K562 (cell line): ENCODE measurements around the gene LMNB1. TPM values are rescaled to one million over a fixed set of nuclear protein-coding genes. Genes with fewer than 3 reads are reported as not detected.
A peak's percentile ranks its signal among the peaks of the same experiment; 100 is the strongest.

ENCODE experiments used
- ATAC-seq: fragments of 200-7000 bp; cut with Tn5 transposase; 3 replicates; pipeline ENCODE4 v1.9.1; 2020; ENCODE audit warnings: moderate library complexity
- BruUV-seq: library from RNA; stranded (reverse); fragments of 400-500 nt; replicated peaks from 2 replicates; lab custom pipeline; 2021; lab: Mats Ljungman, UMichigan
- CTCF ChIA-PET: fragments of 300-600 bp; formaldehyde crosslinking; extraction: SDS; loops from one replicate; lab custom pipeline; 2021; ENCODE audit warnings: low intra/inter-chr PET ratio; lab: Yijun Ruan, JAX
- POLR2A ChIA-PET: fragments of 300-600, 350-650 bp; sonication (Branson Sonifier 250); formaldehyde crosslinking; extraction: SDS; loops from one replicate; lab custom pipeline; 2021; ENCODE audit warnings: antibody characterized with exemption, inconsistent platforms; lab: Yijun Ruan, JAX
- DNase-seq, 4 experiments: peaks; one replicate each; pipeline versions ENCODE4 v3.0.0 to v3.0.0-alpha.2; 2011 to 2018; ENCODE audit warnings: low spot score in 3 of 4, mixed read lengths in 3 of 4; ENCODE audit errors: extremely low read depth in 1 of 4
- FAIRE-seq: peaks from 2 replicates; lab custom pipeline; 2011; peaks lifted over from hg19 to GRCh38; lab: Jason Lieb, UNC
- H2AFZ ChIP-seq: 2 replicates; pipeline ENCODE4 v1.6.0; 2011; ENCODE audit warnings: low read depth, low read length, control low read depth, inconsistent platforms
- H3K27ac ChIP-seq: fragments of 200-600 bp; 3 replicates; pipeline ENCODE4 v1.8.0; 2011; ENCODE audit warnings: low read depth, mild to moderate bottlenecking, control low read depth, inconsistent platforms, low read length, moderate library complexity, mixed read lengths; ENCODE audit errors: extremely low read depth
- H3K27me3 ChIP-seq, 2 experiments: fragments of 300-600 bp in 1 of 2; 2 replicates in 1 of 2; 3 replicates in 1 of 2; pipeline versions ENCODE4 v1.6.0 to v1.8.0; 2011; ENCODE audit warnings: inconsistent platforms in 2 of 2, low read length in 2 of 2, mild to moderate bottlenecking in 1 of 2, mixed read lengths in 1 of 2, moderate library complexity in 1 of 2; ENCODE audit not compliant: control insufficient read depth in 2 of 2, insufficient read depth in 2 of 2
- H3K36me3 ChIP-seq: fragments of 300-600 bp; 3 replicates; pipeline ENCODE4 v1.8.0; 2011; ENCODE audit warnings: mild to moderate bottlenecking, low read length, inconsistent platforms; ENCODE audit not compliant: control insufficient read depth, insufficient read depth
- H3K4me1 ChIP-seq, 2 experiments: fragments of 200-600 bp in 1 of 2; replicated peaks in 1 of 2; 2 replicates in 1 of 2; 3 replicates in 1 of 2; pipeline versions ENCODE4 v1.5.1 to v1.8.0; 2011; ENCODE audit warnings: inconsistent platforms in 2 of 2, low read length in 2 of 2, mild to moderate bottlenecking in 1 of 2, mixed read lengths in 1 of 2, moderate library complexity in 1 of 2; ENCODE audit not compliant: control insufficient read depth in 2 of 2, insufficient read depth in 2 of 2
- H3K4me2 ChIP-seq: 2 replicates; pipeline ENCODE4 v1.6.1; 2011; ENCODE audit warnings: low read length, control low read depth, inconsistent platforms, mixed read lengths; ENCODE audit not compliant: insufficient read depth
- H3K4me3 ChIP-seq: fragments of 200-600 bp; sonication (generic), shearing (Covaris generic); 2 replicates; pipeline ENCODE4 v1.5.1; 2016; ENCODE audit warnings: control low read depth, inconsistent platforms
- H3K79me2 ChIP-seq: fragments of 200-600 bp; 3 replicates; pipeline ENCODE4 v1.8.0; 2011; ENCODE audit warnings: low read length, inconsistent platforms; ENCODE audit not compliant: control insufficient read depth, insufficient read depth
- H3K9ac ChIP-seq, 2 experiments: 2 replicates each; pipeline versions ENCODE4 v1.6.0 to v1.6.1; 2011; ENCODE audit warnings: low read depth in 2 of 2, low read length in 2 of 2, control low read depth in 1 of 2, inconsistent platforms in 1 of 2, mild to moderate bottlenecking in 1 of 2, mixed read lengths in 1 of 2; ENCODE audit not compliant: insufficient read depth in 1 of 2
- H3K9me1 ChIP-seq: one replicate; pipeline ENCODE4 v1.6.0; 2011; ENCODE audit warnings: inconsistent platforms, mild to moderate bottlenecking, low read length, moderate library complexity; ENCODE audit not compliant: control insufficient read depth, insufficient read depth
- H3K9me3 ChIP-seq: replicated peaks from 2 replicates; pipeline ENCODE4 v1.5.1; 2011; ENCODE audit warnings: low read depth, low read length, inconsistent platforms; ENCODE audit not compliant: control insufficient read depth, insufficient read depth
- H4K20me1 ChIP-seq: replicated peaks from 2 replicates; pipeline ENCODE4 v1.6.1; 2011; ENCODE audit warnings: low read length, inconsistent platforms, mixed read lengths; ENCODE audit not compliant: control insufficient read depth, insufficient read depth
- KDM5B ChIP-seq: fragments of 200-600 bp; sonication (generic); IDR thresholded peaks from 2 replicates; pipeline ENCODE4 v1.6.1; 2012; ENCODE audit warnings: low read depth, mild to moderate bottlenecking, moderate library complexity, low read length, control low read depth, inconsistent platforms; ENCODE audit not compliant: insufficient replicate concordance
- PTBP1 ChIP-seq: fragments of 200-400 bp; formaldehyde crosslinking; IDR thresholded peaks from 2 replicates; pipeline ENCODE4 v1.6.1; 2017; ENCODE audit warnings: low read depth, low read length
- SNRNP70 ChIP-seq: fragments of 200-400 bp; formaldehyde crosslinking; optimal IDR thresholded peaks from 2 replicates; pipeline ENCODE3; 2017; ENCODE audit warnings: low read depth, low read length
- YY1 ChIP-seq, 3 experiments: IDR thresholded peaks; 2 replicates each; pipeline ENCODE4 v1.6.1; 2011; ENCODE audit warnings: low read length in 2 of 3, mild to moderate bottlenecking in 2 of 3, moderate library complexity in 2 of 3, borderline replicate concordance in 1 of 3, control low read depth in 1 of 3, low read depth in 1 of 3; ENCODE audit not compliant: insufficient read depth in 3 of 3, insufficient replicate concordance in 2 of 3, control insufficient read depth in 1 of 3, insufficient read length in 1 of 3; ENCODE audit errors: extremely low read depth in 1 of 3
- ZBTB7A ChIP-seq: IDR thresholded peaks from 2 replicates; pipeline ENCODE4 v1.6.1; 2011; ENCODE audit warnings: low read depth, mild to moderate bottlenecking, low read length, moderate library complexity, borderline replicate concordance; ENCODE audit not compliant: control insufficient read depth
- ZC3H11A ChIP-seq: IDR thresholded peaks from 2 replicates; pipeline ENCODE4 v1.6.1; 2012; ENCODE audit warnings: low read depth, low read length, improper control_type of control experiment
- ZNF592 ChIP-seq: fragments of 450-650 bp; IDR thresholded peaks from 2 replicates; pipeline ENCODE4 v1.6.1; 2017; ENCODE audit warnings: antibody characterized with exemption, mild to moderate bottlenecking
- ZNF740 ChIP-seq, 3 experiments: fragments of 200-800 bp in 1 of 3; sonication (Bioruptor generic) in 1 of 3; sonication (generic) in 1 of 3; formaldehyde crosslinking in 1 of 3; IDR thresholded peaks; 2 replicates each; pipeline versions ENCODE4 v1.6.1 to v1.8.0; 2016 to 2022; ENCODE audit warnings: mild to moderate bottlenecking in 2 of 3, missing compliant biosample characterization in 2 of 3, missing genetic modification characterization in 2 of 3, missing genetic modification reagents in 1 of 3
- WGBS: fragments of 100-300 bp; shearing (Covaris generic); methylation state at CpG from one replicate; pipeline ENCODE4 v1.1.6; 2016; ENCODE audit warnings: low coverage, mixed read lengths; ENCODE audit not compliant: insufficient coverage; ENCODE audit errors: missing lambda C conversion rate; 5-methylcytosine and 5-hydroxymethylcytosine counted together
- in situ Hi-C: fragments of 300-500 bp; cut with MboI; formaldehyde crosslinking; loops from 4 replicates; pipeline ENCODE4 v1.15.0; 2018; ENCODE audit warnings: inconsistent platforms, mixed read lengths
- intact Hi-C: fragments of 100-400 bp; cut with micrococcal nuclease; formaldehyde crosslinking; loops from 2 replicates; pipeline ENCODE4 v1.14.2; 2022
- polyA plus RNA-seq, 8 experiments: library from polyadenylated mRNA; depleted of rRNA in 4 of 8; stranded (reverse) in 5 of 8; unstranded in 3 of 8; fragments of >200 nt; fragmentation: Nextera tagmentation in 2 of 8; fragmentation: Illumina TruSeq in 1 of 8; extraction: Ambion mirVana in 2 of 8; extraction: Trizol in 1 of 8; gene quantifications; 2 replicates each; pipeline versions ENCODE4 v1.2.1 to v1.2.3, GENCODE V29; 2011 to 2014; ENCODE audit warnings: inconsistent platforms in 1 of 8, missing spikeins in 1 of 8
- total RNA-seq, 7 experiments: library from RNA; depleted of rRNA in 6 of 7; stranded (reverse); fragments of >200 nt in 6 of 7; fragmentation: Illumina TruSeq in 2 of 7; extraction: Trizol in 2 of 7; gene quantifications; 2 replicates each; pipeline versions ENCODE4 v1.2.1 to v1.2.3, GENCODE V29; 2011 to 2021; ENCODE audit warnings: low replicate concordance in 1 of 7
- TF ChIP-seq, protein P1 (sequence below): fragments of 250-450 bp; sonication (Bioruptor Pico); IDR thresholded peaks from 2 replicates; pipeline ENCODE4 v1.6.1; 2021; ENCODE audit warnings: mild to moderate bottlenecking
- TF ChIP-seq, protein P2 (sequence below): fragments of 450-650 bp; formaldehyde crosslinking; IDR thresholded peaks from 2 replicates; pipeline ENCODE4 v1.4.0; 2020; ENCODE audit warnings: mild to moderate bottlenecking, moderate library complexity

LMNB1 gene
- total and polyA plus RNA-seq, 9 of the 15 experiments (the other 6 are each of a cell fraction or from before 2014, with no cell fraction given): 2.8 to 190 (median 131) TPM

DNA sequence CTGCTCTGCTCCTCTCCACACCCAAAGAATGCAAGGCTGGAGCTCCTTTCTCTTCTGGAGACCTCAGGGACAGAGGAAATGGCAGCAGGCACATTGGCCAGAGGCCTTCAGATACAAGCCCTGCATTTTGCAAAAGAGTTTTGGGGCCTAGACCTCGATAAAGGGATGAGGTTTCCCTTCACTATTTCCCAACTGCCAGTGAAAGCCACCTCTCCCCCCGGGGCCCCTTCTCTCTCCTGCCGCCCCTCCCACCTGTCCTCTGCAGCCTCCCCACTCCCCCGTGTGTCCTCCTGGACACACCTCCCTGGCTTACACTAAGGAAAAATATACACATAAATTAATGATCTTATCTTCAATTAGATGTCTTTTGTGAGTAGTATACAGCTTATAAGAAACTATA is 21.3 kb upstream of the LMNB1 start:
- Histone ChIP-seq H2AFZ (peak overlapping the region; percentile 78), H3K27ac (peak overlapping the region; percentile 45; the same call in 2 of the 3 replicates), H3K9me3 (no peaks in the 10 kb centered on the region), H3K27me3 (no peaks in the 10 kb centered on the region), H3K9ac (peak overlapping the region in 1 of 2 experiments; percentile 85; a peak in 1 of 4 replicates), H3K79me2 (no peaks in the 10 kb centered on the region), H3K4me1 (peaks cover 20 to 38% of the 10 kb centered on the region in 2 experiments), H3K36me3 (no peaks in the 10 kb centered on the region), H3K9me1 (no peaks in the 10 kb centered on the region), H3K4me3 (no peak overlapping the region), H3K4me2 (no peak overlapping the region), H4K20me1 (no peaks in the 10 kb centered on the region)
- POLR2A ChIA-PET: interaction anchor here (1.0 to 1.7 kb wide), 3 partner anchors 20 to 23 kb away, joined by 3 to 6 read pairs (median 4); no protein-coding TSS in a partner anchor
- intact Hi-C loops: no loop called here
- ATAC-seq (peak; percentile 30), DNase-seq (no peak), FAIRE-seq (no peak)
- in situ Hi-C loops: no loop called here
- WGBS: 11% methylated on average over 3 of the region's 4 CpGs
- BruUV-seq: no TSS peak
- CTCF ChIA-PET: interaction anchor here (0.7 kb wide), 1 partner anchor 26 kb away, joined by 10 read pairs; no protein-coding TSS in a partner anchor
- TF ChIP-seq ZBTB7A: peak; percentile 20; the same call in 1 of the 2 replicates
- no peak for TF ChIP-seq SNRNP70
- peak in 1 of 3 experiments; percentile 11 for TF ChIP-seq YY1 (IDR thresholded peaks at IDR 0.05; ENCODE audit: borderline replicate concordance in 1 of 3, control insufficient read depth in 1 of 3, extremely low read depth in 1 of 3, insufficient read depth in 3 of 3, insufficient read length in 1 of 3, insufficient replicate concordance in 2 of 3, low read depth in 1 of 3, low read length in 2 of 3)
- TF ChIP-seq, protein P1, sequence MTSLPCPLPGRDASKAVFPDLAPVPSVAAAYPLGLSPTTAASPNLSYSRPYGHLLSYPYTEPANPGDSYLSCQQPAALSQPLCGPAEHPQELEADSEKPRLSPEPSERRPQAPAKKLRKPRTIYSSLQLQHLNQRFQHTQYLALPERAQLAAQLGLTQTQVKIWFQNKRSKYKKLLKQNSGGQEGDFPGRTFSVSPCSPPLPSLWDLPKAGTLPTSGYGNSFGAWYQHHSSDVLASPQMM (CRISPR knock-in tag): no peak
- TF ChIP-seq KDM5B: no peak
- peak; percentile 65; the same call in 1 of the 2 replicates for TF ChIP-seq ZNF740 (CRISPR knock-in tag; IDR thresholded peaks at IDR 0.05)
- no peak for TF ChIP-seq ZNF740 (tag; IDR thresholded peaks at IDR 0.05)
- TF ChIP-seq ZC3H11A: no peak
- TF ChIP-seq PTBP1: no peak
- TF ChIP-seq ZNF592: no peak
- TF ChIP-seq, protein P2, sequence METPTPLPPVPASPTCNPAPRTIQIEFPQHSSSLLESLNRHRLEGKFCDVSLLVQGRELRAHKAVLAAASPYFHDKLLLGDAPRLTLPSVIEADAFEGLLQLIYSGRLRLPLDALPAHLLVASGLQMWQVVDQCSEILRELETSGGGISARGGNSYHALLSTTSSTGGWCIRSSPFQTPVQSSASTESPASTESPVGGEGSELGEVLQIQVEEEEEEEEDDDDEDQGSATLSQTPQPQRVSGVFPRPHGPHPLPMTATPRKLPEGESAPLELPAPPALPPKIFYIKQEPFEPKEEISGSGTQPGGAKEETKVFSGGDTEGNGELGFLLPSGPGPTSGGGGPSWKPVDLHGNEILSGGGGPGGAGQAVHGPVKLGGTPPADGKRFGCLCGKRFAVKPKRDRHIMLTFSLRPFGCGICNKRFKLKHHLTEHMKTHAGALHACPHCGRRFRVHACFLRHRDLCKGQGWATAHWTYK: no peak
